A204.1 (cell line): ENCODE data around the gene STK33.

Source experiments
- FAIRE-seq: peaks from 2 replicates; lab custom pipeline; 2012; peaks lifted over from hg19 to GRCh38; lab: Jason Lieb, UNC

The STK33 gene

DNA sequence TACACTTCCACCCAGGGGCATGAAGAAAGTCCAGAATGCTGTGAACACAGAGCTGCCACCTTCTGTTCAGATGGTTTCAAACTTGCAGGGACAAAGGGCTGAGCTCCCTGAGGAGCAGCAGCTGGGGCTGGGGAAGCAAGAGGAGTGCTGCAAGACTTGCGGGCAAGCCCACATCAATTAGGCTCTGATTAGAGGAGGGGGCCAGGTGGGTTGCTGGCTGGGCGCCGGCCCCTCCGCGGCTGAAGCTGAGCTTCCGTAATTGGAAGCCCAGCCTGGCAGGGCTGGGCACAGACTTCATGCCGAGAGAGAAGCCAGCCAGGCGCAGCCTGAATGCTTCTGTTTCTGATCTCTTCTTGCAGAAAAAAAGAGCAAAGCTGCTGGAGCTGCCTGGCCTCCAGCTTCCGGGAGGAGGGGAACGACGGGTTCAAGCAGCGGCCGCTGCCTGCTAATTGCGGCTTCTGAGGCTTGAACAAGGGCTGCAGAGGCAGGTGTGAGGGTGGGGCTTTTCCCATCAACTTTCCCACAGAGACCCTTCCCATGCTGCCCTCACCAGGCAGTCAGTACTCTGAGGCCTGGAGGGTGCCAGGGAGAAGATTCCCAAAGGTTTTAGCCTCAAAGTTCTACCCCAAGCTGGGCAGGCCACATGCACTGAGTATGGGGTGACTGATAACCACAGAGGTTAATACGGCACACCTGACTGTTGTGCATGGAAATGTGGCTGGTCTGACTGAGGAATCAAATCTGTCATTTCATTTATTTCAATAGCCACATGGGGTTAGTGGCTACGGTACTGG lies 239.2 kb downstream of the STK33 start:
- no peak for FAIRE-seq

DNA sequence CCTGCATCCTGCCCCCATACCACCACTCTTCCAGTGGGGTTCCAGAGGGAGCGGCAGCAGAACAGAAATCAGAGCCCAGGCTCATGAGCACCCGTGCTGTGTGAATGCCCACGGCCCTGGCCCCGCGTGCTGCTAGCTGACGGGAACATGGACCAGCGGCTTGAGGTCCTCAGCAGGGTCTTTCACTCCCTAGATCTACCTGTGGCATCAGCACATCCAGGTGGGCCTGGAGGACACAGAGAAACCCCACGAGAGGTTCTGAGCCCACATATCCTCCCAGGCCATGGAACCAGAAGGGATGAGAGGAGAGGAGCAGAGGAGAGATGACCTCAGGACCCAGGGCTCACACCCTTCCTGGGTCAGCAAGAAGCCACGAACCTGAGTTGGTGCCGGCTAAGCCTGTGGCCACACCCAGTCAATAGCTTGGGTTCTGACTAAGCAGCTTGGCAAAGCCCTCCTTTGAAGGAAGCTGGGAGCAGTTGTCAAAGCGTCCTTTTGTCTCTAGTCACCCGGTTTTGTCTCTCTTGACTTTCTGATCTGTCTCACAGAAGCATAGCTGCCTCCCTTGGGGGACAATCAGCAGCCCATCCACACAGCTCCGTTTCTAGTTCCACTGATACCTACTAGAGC lies 241.0 kb downstream of the STK33 start:
- no peak for FAIRE-seq

DNA sequence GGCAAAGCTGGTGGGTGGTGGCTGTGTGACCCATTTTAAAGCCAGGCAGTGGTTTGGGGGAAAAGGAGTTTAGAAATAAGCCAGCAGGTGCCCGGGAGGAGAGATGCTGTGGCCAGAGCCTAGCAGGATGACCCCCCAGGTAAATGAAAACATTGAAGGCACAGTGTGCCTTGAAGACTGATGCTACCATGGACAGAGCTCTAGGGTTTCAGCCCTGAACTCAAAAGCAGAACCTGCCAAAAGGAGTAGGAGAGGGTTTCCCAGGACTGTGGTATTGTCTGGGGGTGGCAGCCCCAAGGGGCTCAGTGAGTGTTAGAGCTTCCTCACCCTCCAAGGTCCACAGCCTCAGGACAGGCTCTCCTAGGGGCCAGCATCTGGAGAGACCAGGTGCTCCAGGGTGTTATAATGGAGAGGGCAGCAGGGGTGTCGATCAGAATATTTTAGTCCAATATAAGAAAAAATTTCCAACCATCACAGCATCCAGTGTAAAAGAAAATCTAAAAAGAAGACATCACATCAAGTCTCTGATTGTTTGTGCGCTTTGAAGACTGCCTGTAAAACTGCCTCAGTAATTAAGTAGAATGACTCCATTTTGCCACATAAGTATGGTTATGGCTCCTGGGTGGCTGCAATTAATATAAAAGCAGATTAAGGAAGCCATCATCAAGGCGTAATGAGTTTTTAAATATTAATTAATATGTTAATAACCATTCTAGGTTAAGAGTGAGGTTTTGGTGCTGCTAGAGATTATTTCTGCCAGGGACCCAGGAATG lies 241.7 kb downstream of the STK33 start:
- no peak for FAIRE-seq

DNA sequence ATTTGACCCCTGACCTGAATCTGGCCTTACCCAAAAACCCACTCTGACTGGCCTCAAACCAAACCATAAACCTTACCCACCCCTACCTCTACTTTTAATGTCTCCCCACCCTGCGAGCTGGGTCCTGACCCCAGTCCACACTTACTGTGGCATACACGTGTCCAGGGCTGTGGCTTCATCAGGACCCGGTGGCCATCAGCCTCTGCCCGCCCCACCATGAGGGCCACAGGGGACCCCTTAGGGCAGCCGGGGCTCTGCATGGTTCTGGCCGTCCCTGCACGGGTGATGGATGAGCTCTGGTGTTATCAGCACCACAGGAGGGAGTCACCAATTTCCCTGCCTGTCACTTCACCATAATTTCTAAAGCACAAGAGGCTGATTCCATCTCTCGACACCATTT lies 242.8 kb downstream of the STK33 start:
- no peak for FAIRE-seq

DNA sequence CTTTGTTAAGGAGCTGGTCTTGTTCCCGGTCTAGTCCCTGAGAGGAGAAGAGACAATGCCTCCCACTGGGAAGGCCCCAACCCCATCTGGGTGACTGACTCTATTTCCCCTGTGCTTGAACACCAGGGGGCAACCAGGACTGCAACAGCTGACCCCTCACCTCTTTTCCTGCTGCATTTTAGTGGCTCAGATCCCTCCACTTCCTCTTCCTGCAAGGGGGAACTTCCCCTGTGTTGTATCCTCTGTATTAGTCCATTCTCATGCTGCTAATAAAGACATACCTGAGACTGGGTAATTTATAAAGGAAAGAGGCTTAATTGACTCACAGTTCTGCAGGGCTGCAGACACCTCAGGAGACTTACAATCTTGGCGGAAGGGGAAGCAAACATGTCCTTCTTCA lies 246.1 kb downstream of the STK33 start:
- FAIRE-seq: no peak

DNA sequence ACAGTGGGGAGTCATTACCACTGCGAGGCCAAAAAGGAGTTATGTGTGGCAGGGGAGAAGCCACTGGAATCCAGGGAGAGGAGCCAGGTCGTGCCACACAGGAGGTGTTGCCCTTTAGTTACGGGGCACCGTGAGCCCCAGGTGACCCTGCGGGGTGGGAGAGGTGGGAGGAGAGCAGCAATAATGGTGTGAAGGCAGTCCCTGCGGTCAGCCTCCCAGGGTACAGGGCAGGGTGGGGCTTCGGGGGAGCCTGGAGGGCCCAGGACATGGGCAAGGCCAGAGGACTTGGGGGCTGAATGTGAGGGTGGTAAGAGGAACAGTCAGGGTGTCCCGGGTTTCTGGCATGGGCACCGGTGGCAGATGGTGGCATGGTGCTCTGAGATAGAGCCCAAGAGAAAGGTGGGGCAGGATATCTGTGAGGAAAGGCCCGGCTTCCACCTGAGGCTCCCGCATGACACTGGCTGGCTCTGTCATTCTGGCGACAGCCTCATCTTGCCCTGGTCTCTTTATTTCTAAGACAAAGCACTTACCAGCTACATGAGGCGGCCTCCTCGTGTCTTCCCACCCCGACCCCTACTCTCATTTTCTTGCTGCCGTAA lies 247.8 kb downstream of the STK33 start:
- no peak for FAIRE-seq

DNA sequence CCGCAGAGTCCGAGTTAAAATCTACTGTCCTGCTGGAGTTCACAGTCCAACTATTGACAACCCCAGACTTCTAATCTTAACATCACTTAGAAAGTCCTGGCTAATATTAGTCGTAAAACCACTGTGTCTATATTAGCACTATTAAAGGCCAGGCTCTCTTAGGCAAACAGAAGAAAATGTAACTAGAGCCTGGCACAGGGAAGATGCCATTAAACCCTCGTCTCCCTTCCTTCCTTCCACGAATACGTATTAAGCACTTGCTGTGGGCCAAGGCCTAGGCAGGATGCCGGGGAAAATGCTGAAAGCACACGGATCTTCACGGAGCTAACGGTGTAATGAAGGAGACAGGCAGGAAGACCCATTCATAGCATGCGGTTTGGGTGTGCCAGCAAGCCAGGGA lies 248.8 kb downstream of the STK33 start:
- no peak for FAIRE-seq

DNA sequence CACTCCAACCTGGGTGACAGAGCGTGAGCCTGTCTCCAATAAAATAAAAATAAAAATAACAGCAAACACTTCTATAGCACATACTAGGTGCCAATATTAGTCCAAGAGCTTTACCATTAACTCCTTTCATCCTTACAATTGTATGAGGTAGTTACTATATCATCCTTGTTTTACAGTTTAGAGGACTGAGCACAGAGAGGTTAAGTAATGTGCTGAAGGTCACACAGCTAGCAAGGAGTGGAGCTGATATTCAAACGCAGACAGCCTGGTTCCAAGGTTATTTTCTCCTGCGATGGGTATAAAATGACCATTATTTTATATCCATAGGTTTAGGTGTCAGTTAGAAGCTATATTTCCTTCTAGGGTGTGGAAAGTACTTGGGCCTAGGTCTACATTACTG lies 249.7 kb downstream of the STK33 start:
- FAIRE-seq: no peak

DNA sequence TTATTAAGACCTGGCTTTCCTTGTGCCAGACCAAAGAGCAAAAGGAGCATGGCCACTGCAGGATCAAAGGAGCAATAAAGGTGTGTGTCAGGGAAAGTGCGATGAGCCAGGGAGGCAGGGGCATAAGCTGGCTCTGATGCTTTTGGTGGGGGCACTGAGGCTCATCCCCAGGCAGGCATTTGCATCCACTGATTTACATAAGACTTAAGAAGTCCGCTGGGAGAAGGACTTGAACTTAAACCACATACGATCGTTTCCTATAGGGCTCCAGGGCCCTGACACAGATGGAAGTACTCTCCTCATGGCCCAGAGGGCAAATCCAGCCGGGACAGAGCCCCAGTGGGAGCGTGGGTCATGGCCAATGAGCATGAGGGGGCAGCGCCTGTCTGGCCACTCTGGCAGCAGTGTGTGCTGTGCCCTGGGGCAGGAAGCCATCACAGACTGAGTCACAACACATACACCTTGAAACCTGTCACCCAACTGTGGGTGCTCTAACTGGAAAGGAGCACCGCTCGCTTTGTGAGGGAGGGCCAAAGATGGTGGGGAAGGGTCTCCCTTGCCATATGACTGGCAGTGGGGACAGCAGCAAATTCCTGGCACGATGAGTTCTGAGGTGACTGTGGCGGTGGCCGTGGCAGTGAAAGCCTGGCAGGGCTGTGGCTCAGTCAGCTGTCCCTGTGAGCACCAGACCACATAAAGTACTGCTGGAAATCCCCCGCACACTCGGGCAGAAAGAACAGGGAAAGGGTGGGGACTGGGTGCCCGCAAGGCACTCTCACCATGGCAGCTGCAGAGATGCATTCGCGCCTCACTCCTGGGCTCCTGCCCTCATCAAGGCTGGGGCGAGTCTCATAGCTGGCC lies 251.0 kb downstream of the STK33 start:
- FAIRE-seq: no peak

DNA sequence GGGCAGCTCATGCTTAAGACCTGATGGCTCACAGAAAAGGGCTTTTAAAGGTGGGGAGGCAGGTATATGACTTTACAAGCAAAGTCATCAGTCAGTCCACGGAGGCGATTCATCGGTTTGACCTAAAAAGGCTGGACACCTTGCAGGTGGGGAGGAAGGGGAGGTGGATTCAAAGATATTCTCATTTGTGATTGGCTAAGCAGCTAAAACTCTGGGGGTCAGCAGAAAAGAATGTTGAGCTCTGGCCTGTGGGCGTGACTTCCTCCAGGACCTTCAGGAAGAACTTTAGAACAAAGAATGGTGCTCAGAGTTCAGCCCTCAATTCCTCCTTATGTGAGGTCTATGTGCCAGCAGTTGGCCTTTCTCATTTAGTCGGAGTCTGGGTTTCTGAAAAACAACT lies 252.0 kb downstream of the STK33 start:
- no peak for FAIRE-seq
